Activated T-cell treated with anti-CD3 and anti-CD28 coated beads for 24 hours (primary cell): ENCODE data around the gene AMDHD2.
"Not testable (repeated sequence)": the region's sequence is repeated elsewhere in the genome, so short reads cannot be mapped to it uniquely, and the experiment has no call there.

Experiments used
- DNase-seq: peaks from one replicate; pipeline ENCODE4 v3.0.0-alpha.2; 2020; ENCODE audit warnings: low read depth

Gene AMDHD2

GRCh38 chr16:2580143-2580542 lies 60.0 kb downstream of the AMDHD2 start:
- not testable (repeated sequence) for DNase-seq

DNA sequence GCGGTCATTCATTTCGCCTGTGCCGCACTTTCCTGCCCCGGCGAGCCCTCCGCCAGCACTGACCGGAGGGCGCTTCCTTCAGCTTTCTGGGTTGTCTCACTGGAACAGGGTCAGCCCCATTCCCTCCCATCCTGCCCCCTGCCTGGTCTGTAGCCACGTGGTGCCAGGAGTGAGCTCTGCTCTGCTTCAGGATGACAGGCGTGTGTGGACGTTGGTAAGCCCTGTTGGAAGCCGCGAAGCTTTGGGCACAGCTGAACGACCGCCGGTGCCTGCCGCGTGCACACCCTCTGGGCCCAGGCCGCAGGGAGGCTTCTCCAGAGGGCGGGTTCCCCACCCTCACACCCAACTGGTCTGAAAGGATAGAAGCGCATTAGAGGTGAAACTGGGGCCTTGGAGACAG lies 60.6 kb downstream of the AMDHD2 start:
- not testable (repeated sequence) for DNase-seq
